GM19240 (cell line): Measurements from ENCODE around the gene DCANP1.
"Not testable (repeated sequence)": the region's sequence is repeated elsewhere in the genome, so short reads cannot be mapped to it uniquely, and the experiment has no call there.

Experiments
- DNase-seq: peaks from one replicate; pipeline ENCODE4 v3.0.0; 2011; ENCODE audit warnings: low spot score; ENCODE audit not compliant: insufficient read length

DCANP1 gene, protein sequence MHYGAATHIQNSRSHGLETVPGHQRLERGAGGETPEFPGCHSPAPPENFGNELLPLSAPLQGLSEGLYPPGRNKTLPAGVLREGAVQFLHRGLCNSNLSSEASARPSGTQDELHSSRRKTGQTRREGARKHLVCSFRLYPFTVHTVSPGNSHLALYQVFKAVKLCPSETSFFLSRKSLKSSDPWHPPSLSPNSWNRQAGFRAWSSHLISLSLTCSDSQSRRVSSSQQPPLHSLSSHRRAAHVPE

DNA sequence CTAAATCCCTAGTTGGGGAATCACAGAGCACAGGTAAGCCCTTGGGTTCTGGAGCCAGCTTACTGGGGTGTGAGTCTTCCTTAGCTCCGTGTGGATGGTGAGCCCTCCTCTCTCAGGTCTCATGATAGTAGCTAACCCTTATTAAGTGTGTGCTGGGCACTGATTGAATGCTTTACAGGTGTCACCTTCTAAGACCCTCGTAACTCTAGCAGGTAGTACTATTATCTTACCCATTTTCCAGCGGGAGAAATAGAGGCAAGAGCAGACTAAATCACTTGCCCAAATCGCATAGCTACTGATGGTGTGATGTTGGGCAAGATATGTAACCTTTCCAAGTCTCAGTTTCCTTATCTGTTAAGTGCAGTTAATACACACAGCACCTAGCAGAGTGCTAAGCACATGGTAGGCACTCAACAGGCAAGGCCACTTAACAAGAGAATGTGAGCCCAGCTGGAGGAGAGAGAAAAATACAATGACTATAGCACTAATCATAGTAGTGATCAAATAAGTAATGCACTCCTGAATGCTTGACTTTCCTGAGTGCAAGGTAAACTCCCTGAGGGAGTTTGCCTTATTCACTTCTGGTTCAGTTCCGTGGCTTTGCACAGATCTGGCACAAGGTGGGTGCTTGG is at the start of gene DCANP1:
TSS of gene DCANP1 (minus strand) at position 51 of the 632 bp plus-strand sequence. CDS start 240 bp downstream, outside the sequence.
- DNase-seq = no peak

DNA sequence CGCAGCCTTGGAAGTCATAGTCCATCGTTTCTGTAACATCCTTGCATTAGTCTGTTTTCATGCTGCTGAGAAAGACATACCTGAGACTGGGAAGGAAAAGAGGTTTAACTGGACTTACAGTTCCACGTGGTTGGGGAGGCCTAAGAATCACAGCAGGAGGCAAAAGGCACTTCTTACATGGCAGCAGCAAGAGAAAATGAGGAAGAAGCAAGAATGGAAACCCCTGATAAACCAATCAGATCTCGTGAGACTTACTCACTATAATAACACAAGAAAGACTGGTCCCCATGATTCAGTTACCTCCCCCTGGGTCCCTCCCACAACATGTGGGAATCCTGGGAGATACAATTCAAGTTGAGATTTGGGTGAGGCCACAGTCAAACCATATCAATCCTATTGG is 48.4 kb upstream of the DCANP1 start:
- not testable (repeated sequence) for DNase-seq

DNA sequence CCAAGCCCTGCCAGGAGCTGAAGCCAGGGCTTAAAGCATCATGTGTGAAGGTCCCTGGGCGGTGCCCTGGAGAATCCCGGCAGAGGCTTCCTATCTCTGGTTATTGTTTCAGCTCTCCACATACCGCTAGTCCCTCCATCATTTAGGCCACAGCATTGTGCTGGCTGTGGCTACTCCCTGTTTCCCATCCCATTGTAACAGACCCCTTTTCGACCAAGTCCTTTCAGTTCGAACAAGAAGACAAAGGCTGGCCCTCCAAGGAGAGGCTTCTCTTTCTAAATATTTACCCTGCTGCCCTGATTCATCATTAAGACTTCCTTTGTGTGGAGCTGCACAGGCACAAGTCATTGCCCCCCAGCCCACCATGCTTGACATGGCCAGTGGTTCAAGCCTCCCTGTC is 47.0 kb upstream of the DCANP1 start:
- DNase-seq = no peak

DNA sequence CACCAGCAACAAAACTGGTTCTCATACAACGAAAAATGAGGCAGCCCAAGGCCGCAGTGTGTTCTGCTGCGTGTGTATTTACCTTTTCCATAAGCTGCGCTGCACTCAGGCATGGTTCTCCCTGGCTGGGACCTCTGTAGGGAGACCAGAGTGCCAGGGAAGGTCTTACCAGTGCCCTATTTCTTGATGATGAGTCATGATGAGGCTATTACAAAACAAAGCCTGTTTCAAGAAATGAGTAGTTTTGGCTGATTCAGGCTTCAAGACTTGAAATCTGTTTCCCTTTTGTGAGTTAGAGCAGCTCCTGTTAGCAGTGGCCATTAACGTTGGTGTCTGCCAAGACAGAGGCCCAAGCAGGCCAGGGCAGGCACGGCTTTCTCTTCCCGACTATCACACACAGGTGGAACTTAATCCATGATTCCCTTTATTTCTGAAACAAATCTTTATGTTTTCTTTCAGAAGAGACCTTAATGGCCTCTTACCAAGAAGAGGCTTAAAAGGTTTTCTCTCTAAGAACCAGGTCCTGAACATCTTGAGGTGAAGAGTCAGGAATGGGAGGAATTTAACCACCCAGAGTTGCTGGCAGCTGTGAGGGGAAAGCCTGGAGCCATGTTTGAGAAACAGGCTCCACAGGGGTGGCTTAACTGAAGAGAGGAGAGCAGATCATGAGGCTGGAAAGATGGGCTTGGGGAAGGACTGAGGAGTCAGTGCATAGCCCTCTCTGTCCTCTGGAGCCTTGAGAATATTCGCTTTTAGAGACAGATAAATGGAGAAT is 46.4 kb upstream of the DCANP1 start:
- no peak for DNase-seq

DNA sequence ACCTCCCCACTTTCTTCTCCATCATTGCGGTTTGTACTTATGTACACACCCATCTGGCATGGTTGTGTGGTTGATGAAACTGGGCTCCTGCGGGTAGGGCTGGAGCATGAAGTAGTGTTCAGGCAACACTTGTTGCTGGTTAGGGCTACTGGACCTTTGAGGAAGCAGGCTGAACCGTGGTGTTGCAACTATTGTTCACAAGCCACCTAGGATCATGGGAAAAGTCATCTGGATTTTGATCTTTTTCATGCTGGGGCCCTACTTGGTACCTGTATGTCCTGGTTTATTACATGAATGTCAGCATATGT is 45.1 kb upstream of the DCANP1 start:
- no peak for DNase-seq

DNA sequence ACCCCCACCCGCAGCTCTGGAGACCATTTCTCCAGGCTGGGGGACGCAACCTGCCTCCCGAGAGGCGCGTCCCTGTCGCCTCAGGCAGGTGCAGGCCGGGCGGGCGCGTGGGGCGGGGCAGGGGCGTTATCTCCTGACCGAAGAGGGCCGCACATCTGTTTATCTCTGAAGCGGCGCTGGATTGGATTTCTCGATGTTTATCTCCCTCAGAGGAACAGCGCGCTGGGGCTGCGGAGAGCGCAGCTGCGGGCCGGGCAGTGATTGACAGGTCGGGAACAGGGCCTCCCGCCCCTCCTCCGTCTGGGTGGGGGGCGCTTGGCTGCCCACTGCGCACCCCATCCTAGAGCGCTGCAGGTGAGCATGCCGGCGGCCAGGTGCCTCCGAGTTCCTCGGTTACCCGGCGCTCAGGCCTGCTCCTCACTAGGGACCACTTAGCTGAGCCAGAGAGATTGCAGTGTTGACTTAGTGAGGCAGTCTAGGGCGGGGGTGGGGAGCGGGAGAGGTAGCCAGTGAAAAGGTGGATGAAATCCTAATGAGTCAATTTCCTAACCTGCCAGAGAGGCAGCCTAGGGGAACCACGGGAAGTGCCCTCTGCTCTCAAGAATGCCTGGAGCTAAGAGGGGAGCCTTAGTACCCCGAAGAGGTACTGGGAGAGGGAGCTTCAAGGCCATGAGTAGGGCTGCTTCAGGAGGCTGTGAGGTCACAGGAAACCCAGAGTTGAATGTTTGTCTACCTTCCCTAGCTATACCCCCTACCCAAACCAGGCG is 44.6 kb upstream of the DCANP1 start:
- no peak for DNase-seq

DNA sequence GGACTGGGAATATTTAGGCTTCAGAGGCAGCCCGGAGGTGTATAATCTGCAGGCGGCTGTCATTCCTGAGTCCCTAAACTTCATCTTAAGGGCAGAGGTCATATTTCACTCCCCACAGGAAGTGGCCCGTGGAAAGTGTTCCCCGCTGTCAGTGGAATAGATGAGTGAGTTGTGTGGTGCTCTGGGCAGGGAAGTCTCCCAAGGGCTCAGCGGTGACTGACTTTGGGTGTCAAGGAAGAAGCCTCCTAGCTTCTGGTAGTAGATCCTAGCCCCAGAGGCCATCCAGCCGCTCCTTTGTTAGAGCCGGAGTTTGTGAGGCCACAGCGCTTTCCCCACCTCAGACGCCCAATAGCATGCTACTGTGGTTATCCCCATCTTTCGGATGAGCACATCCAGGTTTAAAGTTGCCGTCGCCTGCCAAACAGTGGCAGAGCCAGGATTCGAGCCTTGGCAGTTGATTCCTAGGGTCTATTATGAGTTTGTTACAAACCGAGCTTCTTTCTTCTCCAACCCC is 43.9 kb upstream of the DCANP1 start:
- no peak for DNase-seq

DNA sequence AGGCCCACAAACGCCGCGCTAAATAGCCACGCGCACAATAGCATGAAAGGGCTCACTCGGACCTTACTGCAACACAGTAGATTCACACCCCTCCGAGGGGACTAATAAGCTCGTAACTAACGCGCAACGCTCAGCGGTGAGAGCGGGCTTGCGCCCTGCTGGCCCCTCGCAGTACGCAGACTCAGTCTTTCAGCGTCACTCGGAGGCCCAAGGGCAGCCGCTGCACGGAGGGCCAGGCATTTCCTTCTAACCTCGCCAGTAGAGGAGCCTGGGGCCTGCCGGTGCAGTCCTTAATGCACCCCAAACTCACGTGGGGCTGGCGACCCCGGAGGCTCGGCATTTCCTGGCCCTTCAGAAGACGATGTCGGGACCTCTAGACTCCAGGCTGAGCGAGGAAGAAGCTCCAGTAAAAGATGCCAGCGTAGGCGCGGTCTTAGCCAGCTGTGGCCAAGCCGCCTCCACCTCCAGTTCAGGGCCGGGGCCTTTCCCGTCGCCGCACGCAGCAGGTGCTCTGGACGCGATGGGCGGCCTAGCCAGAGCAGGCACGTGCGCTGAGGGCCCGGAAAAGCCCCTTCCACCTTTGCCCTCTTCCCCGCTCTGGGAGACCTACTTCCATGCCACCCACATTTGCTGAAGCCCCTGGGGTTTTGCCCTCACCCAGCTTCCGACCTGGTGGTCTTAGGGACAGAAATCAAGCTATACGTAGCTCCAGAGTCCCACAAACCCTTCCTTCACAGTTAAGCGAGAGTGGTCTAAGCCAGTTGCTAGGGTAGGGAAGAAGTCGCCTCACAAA is 43.3 kb upstream of the DCANP1 start:
- DNase-seq = no peak

DNA sequence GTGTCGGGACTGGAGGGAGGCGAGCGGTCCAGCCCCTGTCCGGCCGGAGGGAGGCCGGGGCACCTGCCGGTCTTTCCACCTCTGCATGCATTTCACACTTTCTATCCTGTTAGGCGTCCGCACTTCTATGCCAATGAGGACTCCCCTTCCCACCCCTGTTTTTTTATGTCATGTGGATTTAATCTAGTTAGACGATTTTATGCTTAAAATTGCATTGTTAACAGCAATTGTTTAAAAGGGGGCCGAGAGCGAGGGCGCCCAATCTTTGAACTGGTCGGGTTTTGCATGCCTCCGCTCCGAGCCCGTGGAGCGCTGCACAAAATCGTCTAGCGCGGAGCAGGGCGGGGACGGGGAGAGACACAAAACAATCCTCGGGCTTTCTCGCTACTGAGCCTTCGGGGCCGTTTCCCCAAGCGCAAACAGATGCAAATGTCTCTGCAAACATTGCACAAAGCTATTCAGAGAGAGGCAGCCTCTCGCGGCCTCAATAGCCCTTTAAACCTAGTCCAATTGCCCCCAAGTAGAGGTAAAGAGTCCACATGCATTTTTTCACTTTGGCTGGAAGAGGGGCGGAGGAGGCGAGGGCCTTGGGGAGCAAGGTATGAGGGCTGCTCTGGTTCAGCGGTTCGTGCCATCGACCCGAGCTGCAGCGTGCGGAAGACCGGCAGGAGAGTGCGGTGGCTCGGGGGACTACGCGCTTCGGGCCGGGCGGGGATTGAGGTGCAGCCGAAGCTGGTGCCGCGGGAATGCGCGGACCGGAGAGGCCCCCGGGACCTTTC is 42.5 kb upstream of the DCANP1 start:
- no peak for DNase-seq

DNA sequence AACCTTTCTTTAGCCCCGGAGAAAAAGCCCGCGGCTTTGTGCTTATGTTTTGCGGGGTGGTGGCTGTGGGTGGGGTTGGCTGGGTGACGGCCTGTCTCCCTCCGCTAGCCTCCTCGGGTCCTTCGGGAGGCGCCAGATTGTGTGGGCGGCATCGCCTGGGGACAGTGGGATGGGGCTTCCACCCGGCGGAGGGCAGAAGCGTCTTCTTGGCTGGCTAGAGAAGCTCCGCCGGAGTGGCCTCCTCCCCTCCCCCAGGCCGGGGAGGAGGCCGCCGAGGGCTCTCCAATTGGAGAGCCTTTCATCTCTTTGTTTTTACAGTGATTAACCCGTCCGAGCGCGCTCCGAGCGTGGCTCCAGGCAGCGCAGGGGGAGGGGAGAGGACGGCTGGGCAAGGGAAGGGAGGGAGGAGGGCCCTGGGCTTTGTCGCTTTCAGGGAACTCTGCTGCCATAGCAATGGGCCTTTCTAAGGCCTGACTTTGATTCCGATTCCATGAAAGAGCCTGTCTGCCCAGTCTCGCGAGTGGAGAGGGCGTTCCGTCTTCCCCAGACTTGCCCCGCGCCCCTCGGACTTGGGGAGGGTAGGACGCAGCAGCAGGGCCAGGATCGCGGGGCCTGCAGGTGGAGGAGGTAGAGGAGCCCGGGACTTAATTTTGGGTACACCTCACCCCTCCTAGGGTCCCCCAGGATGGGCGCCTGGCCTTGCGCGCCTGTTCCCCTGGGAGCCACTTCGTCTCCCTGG is 41.7 kb upstream of the DCANP1 start:
- no peak for DNase-seq

DNA sequence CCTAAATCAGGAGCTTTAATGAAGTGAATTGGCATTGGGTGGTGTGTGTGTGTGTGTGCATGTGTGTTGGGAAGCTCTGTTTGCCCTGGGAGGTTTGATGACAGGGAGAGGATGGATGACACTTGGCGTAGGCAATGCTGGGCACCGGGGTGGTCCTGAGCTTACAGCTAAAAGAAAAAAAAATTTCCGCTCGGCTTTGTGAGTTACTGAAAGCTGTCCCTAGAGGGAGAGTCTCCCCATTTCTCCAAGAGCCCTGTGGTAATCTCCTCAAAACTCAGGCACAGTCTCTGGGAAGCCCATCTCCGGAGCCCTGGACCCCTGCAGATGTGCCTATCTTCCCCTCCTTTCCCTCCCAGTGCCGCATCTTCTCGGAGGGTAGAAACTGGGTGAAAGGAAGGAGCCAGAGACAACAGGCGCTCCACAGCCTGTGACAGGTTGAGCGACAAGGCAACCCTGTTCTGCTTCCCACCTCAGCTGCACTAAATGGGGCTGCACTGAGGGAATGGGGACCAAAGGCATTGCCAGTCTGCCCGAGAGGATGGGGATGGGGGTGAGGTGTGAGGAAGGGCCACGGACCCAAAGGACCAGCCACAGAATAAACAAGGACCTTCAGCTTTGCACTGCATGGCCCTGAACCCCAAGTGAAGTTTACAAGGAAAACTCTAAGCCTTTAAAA is 40.8 kb upstream of the DCANP1 start:
- no peak for DNase-seq

DNA sequence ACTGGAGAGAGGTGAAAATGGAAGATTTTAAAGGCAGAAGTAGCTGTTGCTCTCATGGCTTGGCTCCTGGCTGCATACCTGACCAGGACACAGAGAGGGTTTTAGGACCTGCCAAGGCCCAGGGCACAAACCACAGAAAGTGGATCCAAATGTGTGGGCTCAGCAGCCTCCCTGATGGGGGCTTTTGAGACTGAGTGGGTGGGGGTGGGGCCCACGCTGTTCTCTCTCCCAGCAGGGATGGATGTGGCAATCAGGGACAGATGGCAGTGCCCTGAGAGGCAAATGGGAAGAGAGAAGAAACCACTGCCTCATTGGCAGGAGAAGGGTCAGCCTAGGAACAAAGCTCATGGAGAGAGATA is 39.9 kb upstream of the DCANP1 start:
- DNase-seq = no peak

DNA sequence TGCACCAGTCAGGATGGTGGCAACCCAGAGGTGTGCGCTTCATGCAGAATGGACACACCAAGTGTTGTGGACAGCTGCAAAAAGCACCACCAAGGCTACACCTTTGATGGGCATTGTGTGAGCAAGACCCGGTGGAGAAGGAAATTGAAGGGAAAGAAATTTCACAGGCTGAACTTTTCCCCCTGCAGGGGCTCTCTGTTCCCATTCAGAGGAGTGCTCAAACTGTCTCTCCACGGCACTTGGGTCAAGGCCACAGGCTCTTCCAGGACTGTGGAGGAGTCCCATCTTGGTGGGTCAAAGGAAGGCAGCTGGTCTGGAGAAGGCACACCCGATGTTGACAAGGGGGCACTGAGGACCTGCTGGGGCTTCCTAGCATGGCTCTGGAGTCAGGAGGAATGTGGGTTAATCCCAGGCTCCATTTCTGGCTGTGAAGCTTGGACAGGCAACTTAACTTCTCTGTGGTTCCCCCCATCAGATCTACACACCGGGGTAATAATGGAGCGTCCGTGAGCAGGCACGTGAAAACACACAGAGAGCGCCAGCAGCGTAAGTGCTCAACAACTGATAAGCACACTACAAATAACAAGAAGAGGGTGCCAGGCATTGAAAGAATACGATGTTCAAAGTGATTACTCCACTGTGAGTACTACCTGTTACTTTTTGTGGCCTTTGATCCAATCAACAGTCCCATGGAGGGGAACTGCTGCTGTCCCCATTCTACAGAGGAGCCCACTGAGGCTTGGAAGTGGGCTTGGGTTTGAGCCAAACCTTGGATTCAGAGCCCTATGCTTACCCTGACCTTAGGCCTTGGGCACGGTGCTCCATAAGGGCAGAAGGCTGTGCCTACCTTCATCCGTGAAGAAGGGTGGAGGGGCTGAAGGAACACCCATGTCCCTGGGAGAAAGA is 39.2 kb upstream of the DCANP1 start:
- no peak for DNase-seq

DNA sequence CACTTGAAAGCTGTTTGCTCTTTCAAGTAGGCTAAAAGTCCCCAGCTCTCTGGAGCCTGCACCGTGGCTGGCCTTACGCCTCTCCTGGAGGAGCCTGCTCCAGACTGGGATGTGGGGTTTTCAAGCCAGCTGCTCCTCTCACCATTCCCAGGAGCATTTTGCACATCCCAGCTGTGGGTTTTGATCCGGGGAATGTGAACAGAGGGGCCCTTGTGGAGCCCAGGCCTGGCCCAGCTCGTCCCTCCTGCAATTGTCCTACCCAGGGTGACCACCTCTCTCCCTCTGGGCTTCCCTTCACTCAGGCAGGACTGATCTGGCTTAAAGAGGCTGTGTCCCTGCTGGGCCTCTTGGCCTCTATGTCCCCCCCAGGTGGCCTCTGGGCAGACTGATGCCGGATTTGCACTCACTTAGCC is 37.5 kb upstream of the DCANP1 start:
- no peak for DNase-seq

DNA sequence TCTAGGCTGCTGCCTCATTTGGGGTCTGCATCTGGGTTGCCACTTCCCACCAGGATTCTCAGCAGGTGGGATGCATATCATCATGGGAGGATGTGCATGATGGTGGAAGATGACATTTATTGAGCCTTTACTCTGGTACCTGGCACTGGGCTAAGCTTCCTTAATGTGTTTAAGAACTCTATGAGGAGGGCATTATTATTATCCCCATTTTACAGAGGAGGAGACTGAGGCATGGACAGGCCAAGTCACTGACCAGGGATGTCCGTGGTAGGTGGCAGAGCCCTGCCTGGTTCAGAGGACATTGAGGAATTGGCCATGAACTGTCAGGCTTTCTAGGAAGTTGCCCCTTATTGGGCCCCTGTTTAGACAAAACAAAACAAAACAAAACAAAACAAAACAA is 36.1 kb upstream of the DCANP1 start:
- DNase-seq = no peak

DNA sequence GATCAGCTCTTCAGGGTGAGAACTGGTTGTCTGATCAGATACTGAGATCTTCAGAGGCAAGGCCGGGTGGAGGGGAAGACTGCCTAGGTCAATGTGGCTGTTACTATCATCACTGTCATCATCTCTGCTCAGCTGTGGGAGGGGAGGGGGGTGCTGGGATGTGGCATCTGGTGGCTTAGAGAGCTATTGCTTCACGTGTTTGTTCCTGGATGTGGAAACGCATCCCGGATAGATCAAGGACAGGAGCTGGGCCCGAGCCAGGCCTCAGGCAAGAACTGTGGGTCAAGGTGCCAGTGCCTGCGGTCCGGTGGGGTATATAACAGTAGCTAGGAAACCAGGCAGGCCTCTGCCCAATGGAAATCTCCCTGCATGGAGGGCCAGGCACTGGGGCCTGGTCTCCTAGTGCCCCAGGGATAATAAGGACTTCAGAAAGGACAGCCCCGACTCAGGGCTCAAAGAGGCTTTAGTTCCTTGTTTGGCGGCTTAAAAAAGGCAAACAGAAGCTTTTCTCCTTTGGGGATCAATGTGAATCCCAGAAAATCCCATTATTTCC is 35.3 kb upstream of the DCANP1 start:
- DNase-seq = no peak

DNA sequence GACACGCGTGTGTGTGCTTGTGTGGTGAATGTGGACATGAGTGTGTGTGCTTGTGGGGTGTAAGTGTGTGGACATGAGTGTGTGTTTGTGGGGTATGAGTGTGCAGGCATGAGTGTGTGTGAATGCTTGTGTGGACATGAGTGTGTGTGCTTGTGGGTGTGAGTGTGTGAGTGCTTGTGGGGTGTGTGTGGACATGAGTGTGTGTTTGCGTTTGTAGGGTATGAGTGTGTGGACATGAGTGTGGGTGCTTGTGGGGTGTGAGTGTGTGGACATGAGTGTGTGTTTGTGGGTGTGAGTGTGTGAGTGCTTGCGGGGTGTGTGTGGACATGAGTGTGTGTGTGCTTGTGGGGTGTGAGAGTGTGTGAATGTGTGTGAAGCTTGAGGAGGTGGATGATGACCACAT is 34.8 kb upstream of the DCANP1 start:
- no peak for DNase-seq

DNA sequence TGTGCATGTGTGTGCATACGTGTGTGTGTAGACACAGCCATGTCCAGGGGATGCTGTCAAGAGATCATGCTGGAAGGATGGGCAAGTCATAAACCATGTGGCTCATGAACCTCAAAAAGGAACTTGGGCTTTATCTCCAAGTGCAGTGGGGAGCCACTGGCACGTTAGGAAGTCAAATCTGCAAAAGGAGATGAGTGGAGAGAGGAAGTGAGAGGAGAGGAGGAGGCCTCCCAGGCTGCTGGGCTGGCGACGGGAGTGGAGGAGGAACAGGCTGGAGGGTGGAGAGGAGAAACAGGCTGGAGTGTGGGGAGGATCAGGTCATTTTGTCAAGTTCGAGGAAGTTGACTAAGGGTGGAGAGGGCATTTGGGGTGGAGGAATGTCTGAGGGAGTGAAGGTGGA is 34.2 kb upstream of the DCANP1 start:
- DNase-seq = no peak
